ENCODE measurements around the gene DCC.

DCC gene

DNA sequence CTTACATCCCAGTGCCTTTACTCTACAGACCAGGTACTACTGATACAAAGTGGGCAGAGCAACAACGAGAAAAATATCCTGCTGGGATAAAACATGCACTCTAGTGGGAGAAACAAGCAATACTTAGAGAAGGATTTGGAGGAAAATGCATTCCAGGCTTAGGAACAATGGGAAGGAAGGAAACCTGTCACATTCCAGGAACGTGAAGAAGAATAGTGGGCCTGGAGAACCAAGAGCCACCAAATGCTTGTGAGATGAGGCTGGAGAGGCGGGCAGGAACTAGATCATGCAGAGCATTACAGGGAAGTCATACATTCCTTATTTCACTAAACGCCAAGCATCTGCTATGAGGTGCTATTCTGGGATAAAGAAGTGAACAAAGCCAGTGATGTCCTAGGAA, 342.3 kb downstream of the DCC start:
- Histone ChIP-seq H3K9ac (ENCODE audit: low read length) (no peak overlapping the region), H3K27me3 (ENCODE audit: control insufficient read depth, insufficient read depth, low read length) (no peaks in the 10 kb centered on the region), H3K4me1 (ENCODE audit: control insufficient read depth, insufficient read depth, low read length) (no peaks in the 10 kb centered on the region), H3K9me3 (ENCODE audit: control insufficient read depth, low read length) (no peaks in the 10 kb centered on the region), H3K4me3 (ENCODE audit: low read length) (no peak overlapping the region), H3K36me3 (ENCODE audit: control insufficient read depth, insufficient read depth, low read length) (no peaks in the 10 kb centered on the region)

DNA sequence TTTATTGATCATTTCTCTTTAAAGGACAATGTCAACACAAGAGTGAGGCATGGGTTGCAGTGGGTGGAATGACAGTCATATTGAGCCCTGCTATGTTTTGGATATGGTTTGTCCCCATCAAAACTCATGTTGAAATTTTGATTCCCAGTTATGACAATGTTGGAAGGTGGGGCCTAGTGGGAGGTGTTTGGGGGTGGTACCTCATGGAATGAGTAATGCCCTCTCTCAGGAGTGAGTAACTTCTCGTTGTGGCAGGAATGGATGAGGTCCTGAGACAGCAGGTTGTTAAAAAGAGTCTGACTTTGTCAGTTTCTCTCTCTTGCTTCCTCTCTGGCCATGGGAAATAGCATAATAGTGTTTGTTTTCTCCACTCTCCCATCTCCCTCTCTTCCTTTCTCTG, 345.3 kb downstream of the DCC start:
- H3K9me3 ChIP-seq (ENCODE audit: control insufficient read depth, low read length): no peaks in the 10 kb centered on the region
- H3K36me3 ChIP-seq (ENCODE audit: control insufficient read depth, insufficient read depth, low read length): no peaks in the 10 kb centered on the region
- H3K27me3 ChIP-seq (ENCODE audit: control insufficient read depth, insufficient read depth, low read length): no peaks in the 10 kb centered on the region
- no peaks in the 10 kb centered on the region for H3K4me1 ChIP-seq (ENCODE audit: control insufficient read depth, insufficient read depth, low read length)
- H3K9ac ChIP-seq (ENCODE audit: low read length): no peak overlapping the region
- H3K4me3 ChIP-seq (ENCODE audit: low read length): no peak overlapping the region

DNA sequence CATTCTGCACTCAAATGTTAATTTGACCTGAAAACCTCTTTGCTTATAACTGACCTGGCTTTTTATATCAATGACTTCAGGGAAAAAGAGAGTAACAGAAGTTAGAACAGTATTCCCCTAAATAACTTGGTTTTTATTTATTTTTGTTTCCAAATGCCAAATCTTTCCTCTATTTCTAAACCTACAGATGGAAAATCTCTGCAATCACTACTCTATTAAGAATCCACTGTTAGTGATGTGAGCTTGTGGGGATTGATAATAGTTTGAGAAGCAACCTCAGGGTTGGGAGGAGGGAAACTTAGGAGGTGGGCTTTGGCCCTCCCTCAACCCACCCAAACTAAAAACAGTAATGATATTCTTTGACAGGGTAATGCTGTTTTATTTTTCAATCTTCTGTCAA, 351.8 kb downstream of the DCC start:
- no peaks in the 10 kb centered on the region for H3K4me1 ChIP-seq (ENCODE audit: control insufficient read depth, insufficient read depth, low read length)
- no peaks in the 10 kb centered on the region for H3K9me3 ChIP-seq (ENCODE audit: control insufficient read depth, low read length)
- H3K4me3 ChIP-seq (ENCODE audit: low read length): no peak overlapping the region
- H3K27me3 ChIP-seq (ENCODE audit: control insufficient read depth, insufficient read depth, low read length): no peaks in the 10 kb centered on the region
- H3K9ac ChIP-seq (ENCODE audit: low read length): no peak overlapping the region
- H3K36me3 ChIP-seq (ENCODE audit: control insufficient read depth, insufficient read depth, low read length): no peaks in the 10 kb centered on the region

DNA sequence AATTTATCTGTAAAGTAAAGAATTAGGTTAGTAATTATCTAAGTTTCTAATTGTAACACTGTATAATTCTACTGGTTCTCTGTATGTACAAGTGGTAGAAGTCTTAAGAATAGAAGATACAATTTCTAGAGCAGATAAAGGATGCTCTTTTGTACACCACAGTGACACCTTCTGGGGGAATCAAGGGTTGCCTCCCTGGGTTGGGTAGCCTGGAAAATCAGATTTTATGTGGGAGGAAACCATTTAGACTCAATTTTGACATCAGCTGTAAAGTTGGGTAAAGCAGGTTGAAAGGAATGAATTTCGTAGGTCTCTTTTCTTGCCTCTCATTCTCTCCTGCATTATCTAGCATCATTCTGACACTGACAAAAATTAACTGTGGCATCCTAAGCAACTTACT, 354.8 kb downstream of the DCC start:
- Histone ChIP-seq H3K9ac (ENCODE audit: low read length) (no peak overlapping the region), H3K9me3 (ENCODE audit: control insufficient read depth, low read length) (no peaks in the 10 kb centered on the region), H3K36me3 (ENCODE audit: control insufficient read depth, insufficient read depth, low read length) (no peaks in the 10 kb centered on the region), H3K27me3 (ENCODE audit: control insufficient read depth, insufficient read depth, low read length) (no peaks in the 10 kb centered on the region), H3K4me3 (ENCODE audit: low read length) (no peak overlapping the region), H3K4me1 (ENCODE audit: control insufficient read depth, insufficient read depth, low read length) (peaks cover under 1% of the 10 kb centered on the region)

DNA sequence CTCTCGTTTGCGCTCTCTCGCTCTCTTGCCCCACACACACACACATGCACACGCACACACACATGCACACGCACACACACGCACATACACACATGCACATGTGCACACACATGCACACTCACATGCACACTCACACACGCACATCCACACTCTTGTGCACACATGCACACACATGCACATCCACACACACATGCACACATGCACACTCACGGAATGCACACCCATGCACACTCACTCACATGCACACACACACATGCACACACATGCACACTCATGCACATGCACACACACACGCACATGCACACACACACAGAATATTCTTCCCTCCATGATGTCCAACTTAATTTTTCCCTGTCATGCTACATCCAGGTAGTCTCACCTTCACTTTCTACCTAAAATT, 360.1 kb downstream of the DCC start:
- Histone ChIP-seq H3K9me3 (ENCODE audit: control insufficient read depth, low read length) (no peaks in the 10 kb centered on the region), H3K4me3 (ENCODE audit: low read length) (no peak overlapping the region), H3K36me3 (ENCODE audit: control insufficient read depth, insufficient read depth, low read length) (no peaks in the 10 kb centered on the region), H3K9ac (ENCODE audit: low read length) (no peak overlapping the region), H3K27me3 (ENCODE audit: control insufficient read depth, insufficient read depth, low read length) (no peaks in the 10 kb centered on the region), H3K4me1 (ENCODE audit: control insufficient read depth, insufficient read depth, low read length) (peaks cover 8% of the 10 kb centered on the region)

DNA sequence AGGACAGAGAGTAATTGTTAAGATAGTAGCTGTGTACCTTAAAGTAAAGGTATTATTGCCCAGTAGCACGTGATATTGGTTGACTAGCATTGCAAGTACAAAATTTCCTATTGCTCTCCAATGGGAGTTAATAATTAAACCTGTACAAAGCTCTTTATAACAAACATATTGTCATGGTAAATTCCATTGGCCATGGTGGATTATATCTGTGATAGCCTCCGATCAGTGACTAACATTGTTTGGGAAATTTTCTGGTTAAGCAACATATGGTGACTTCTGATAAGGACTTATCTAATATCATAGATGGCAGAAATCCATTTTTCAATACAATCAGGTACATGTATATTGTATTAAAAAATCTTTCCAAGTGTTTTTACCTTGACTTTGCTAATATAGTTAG, 360.8 kb downstream of the DCC start:
- H3K9ac ChIP-seq (ENCODE audit: low read length): no peak overlapping the region
- no peak overlapping the region for H3K4me3 ChIP-seq (ENCODE audit: low read length)
- no peaks in the 10 kb centered on the region for H3K9me3 ChIP-seq (ENCODE audit: control insufficient read depth, low read length)
- H3K27me3 ChIP-seq (ENCODE audit: control insufficient read depth, insufficient read depth, low read length): no peaks in the 10 kb centered on the region
- no peaks in the 10 kb centered on the region for H3K36me3 ChIP-seq (ENCODE audit: control insufficient read depth, insufficient read depth, low read length)
- peaks cover 8% of the 10 kb centered on the region for H3K4me1 ChIP-seq (ENCODE audit: control insufficient read depth, insufficient read depth, low read length)

GRCh38 chr18:52701219-52701935, 361.4 kb downstream of the DCC start:
- Histone ChIP-seq H3K9me3 (ENCODE audit: control insufficient read depth, low read length) (no peaks in the 10 kb centered on the region), H3K9ac (ENCODE audit: low read length) (no peak overlapping the region), H3K4me3 (ENCODE audit: low read length) (no peak overlapping the region), H3K4me1 (ENCODE audit: control insufficient read depth, insufficient read depth, low read length) (peaks cover 8% of the 10 kb centered on the region), H3K27me3 (ENCODE audit: control insufficient read depth, insufficient read depth, low read length) (no peaks in the 10 kb centered on the region), H3K36me3 (ENCODE audit: control insufficient read depth, insufficient read depth, low read length) (no peaks in the 10 kb centered on the region)

DNA sequence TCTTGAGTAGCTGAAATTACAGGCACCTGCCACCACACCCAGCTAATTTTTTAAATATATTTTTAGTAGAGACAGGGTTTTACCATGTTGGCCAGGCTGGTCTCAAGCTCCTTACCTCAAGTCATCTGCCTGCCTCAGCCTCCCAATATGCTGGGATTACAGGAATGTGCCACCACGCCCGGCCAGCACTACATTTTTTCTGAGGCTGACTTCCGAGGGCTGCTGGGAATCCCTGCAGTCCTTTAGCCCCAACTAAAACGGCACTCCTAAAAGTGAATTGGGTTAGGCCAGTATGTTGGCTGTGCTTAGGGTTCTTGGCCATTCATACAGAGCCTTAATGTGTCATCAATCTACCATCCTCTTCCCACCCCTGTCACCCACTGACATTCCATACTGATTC, 375.4 kb downstream of the DCC start:
- H3K9me3 ChIP-seq (ENCODE audit: control insufficient read depth, low read length): no peaks in the 10 kb centered on the region
- no peaks in the 10 kb centered on the region for H3K27me3 ChIP-seq (ENCODE audit: control insufficient read depth, insufficient read depth, low read length)
- no peaks in the 10 kb centered on the region for H3K4me1 ChIP-seq (ENCODE audit: control insufficient read depth, insufficient read depth, low read length)
- H3K36me3 ChIP-seq (ENCODE audit: control insufficient read depth, insufficient read depth, low read length): no peaks in the 10 kb centered on the region
- H3K9ac ChIP-seq (ENCODE audit: low read length): no peak overlapping the region
- H3K4me3 ChIP-seq (ENCODE audit: low read length): no peak overlapping the region

- H3K27me3 ChIP-seq (ENCODE audit: control insufficient read depth, insufficient read depth, low read length): no peaks in the 10 kb centered on the region
- no peaks in the 10 kb centered on the region for H3K9me3 ChIP-seq (ENCODE audit: control insufficient read depth, low read length)
- H3K4me1 ChIP-seq (ENCODE audit: control insufficient read depth, insufficient read depth, low read length): no peaks in the 10 kb centered on the region
- no peak overlapping the region for H3K4me3 ChIP-seq (ENCODE audit: low read length)
- no peak overlapping the region for H3K9ac ChIP-seq (ENCODE audit: low read length)
- no peaks in the 10 kb centered on the region for H3K36me3 ChIP-seq (ENCODE audit: control insufficient read depth, insufficient read depth, low read length)
Measured at GRCh38 chr18:52715991-52716390, 376.0 kb downstream of the DCC start.

DNA sequence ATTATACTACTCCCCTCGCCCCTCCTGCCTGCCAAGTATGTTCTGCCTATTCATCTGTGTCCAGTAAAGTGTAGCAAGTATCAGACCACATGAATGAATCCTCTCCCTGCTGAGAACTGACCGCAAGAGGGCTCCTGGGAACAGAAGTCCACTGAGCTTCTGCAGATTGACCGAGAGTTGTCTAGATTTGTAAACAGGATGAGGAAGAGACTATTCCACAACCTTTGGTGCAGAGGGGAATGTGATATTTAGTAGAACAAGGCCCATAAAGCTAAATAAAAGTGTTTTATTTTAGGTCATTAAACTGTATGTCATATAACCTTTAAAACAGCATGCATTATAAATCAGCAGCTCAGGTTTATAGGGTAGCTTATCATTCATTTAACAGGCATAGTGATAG, 377.0 kb downstream of the DCC start:
- no peaks in the 10 kb centered on the region for H3K9me3 ChIP-seq (ENCODE audit: control insufficient read depth, low read length)
- H3K9ac ChIP-seq (ENCODE audit: low read length): no peak overlapping the region
- H3K4me3 ChIP-seq (ENCODE audit: low read length): no peak overlapping the region
- H3K27me3 ChIP-seq (ENCODE audit: control insufficient read depth, insufficient read depth, low read length): no peaks in the 10 kb centered on the region
- H3K36me3 ChIP-seq (ENCODE audit: control insufficient read depth, insufficient read depth, low read length): no peaks in the 10 kb centered on the region
- H3K4me1 ChIP-seq (ENCODE audit: control insufficient read depth, insufficient read depth, low read length): no peaks in the 10 kb centered on the region

DNA sequence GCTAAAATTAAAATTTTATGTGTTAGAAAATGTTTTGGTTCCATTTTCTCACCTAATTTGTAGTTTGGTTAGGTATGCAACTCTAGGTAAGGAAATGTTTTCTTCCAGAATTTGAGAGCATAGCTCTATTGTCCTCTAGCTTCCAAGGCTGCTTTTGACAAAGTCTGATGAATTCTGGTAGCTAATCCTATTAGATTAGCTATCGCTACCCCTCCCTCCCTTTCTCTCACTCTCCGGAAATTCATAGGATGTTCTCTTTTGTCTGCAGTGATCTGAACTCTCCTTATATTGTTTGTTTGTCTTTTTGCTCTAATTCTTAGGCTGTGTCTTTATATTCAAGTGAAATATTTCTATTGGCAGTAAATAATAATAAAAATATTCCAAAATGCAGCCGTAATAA, 382.9 kb downstream of the DCC start:
- Histone ChIP-seq H3K36me3 (ENCODE audit: control insufficient read depth, insufficient read depth, low read length) (no peaks in the 10 kb centered on the region), H3K9me3 (ENCODE audit: control insufficient read depth, low read length) (no peaks in the 10 kb centered on the region), H3K4me1 (ENCODE audit: control insufficient read depth, insufficient read depth, low read length) (no peaks in the 10 kb centered on the region), H3K27me3 (ENCODE audit: control insufficient read depth, insufficient read depth, low read length) (no peaks in the 10 kb centered on the region), H3K4me3 (ENCODE audit: low read length) (no peak overlapping the region), H3K9ac (ENCODE audit: low read length) (no peak overlapping the region)

- Histone ChIP-seq H3K36me3 (ENCODE audit: control insufficient read depth, insufficient read depth, low read length) (no peaks in the 10 kb centered on the region), H3K27me3 (ENCODE audit: control insufficient read depth, insufficient read depth, low read length) (no peaks in the 10 kb centered on the region), H3K9me3 (ENCODE audit: control insufficient read depth, low read length) (no peaks in the 10 kb centered on the region), H3K4me1 (ENCODE audit: control insufficient read depth, insufficient read depth, low read length) (no peaks in the 10 kb centered on the region), H3K9ac (ENCODE audit: low read length) (no peak overlapping the region), H3K4me3 (ENCODE audit: low read length) (no peak overlapping the region)
Measured at GRCh38 chr18:52723550-52723970, 383.6 kb downstream of the DCC start.
